CD4-positive, CD25-positive, alpha-beta regulatory T cell (primary cell): ENCODE results near the gene FAM210A. TPM values are rescaled to one million over a fixed set of nuclear protein-coding genes. Genes with fewer than 3 reads are reported as not detected.
"Not testable (repeated sequence)": the region's sequence is repeated elsewhere in the genome, so short reads cannot be mapped to it uniquely, and the experiment has no call there.

ENCODE experiments used
- ATAC-seq, 2 donors: fragments of 150-1000 bp; cut with Tn5 transposase; one replicate each; pipeline ENCODE4 v1.10.0; 2021; ENCODE audit warnings: low read depth in 2 of 2, moderate number of reproducible peaks in 2 of 2, moderate library complexity in 1 of 2
- DNase-seq, 3 donors: peaks; one replicate each; pipeline versions ENCODE4 v3.0.0 to v3.0.0-alpha.2; 2012 to 2022; ENCODE audit warnings: mixed read lengths in 1 of 3
- H3K27ac ChIP-seq: one replicate; pipeline ENCODE4 v1.7.0; 2013; ENCODE audit warnings: mild to moderate bottlenecking, low read length; ENCODE audit not compliant: insufficient read depth, poor library complexity, severe bottlenecking
- H3K27me3 ChIP-seq: one replicate; pipeline ENCODE4 v1.7.0; 2013; ENCODE audit warnings: low read length; ENCODE audit not compliant: control insufficient read depth, insufficient read depth
- H3K36me3 ChIP-seq: one replicate; pipeline ENCODE4 v1.7.0; 2013; ENCODE audit warnings: mild to moderate bottlenecking, low read length, moderate library complexity; ENCODE audit not compliant: control insufficient read depth, insufficient read depth
- H3K4me1 ChIP-seq: 2 replicates; pipeline ENCODE4 v1.7.0; 2013; ENCODE audit warnings: mild to moderate bottlenecking, low read length; ENCODE audit not compliant: insufficient read depth, control insufficient read depth, poor library complexity, severe bottlenecking
- H3K4me3 ChIP-seq: one replicate; pipeline ENCODE4 v1.7.0; 2013; ENCODE audit warnings: low read depth, mild to moderate bottlenecking, low read length, moderate library complexity
- H3K9me3 ChIP-seq, 2 experiments: 1 replicate in 1 of 2; 2 replicates in 1 of 2; pipeline ENCODE4 v1.7.0; 2013; ENCODE audit warnings: low read length in 2 of 2, mild to moderate bottlenecking in 1 of 2, moderate library complexity in 1 of 2; ENCODE audit not compliant: control insufficient read depth in 2 of 2
- H3K27ac Mint-ChIP-seq, 3 donors: one replicate each; pipeline ENCODE4 v1.8.0; 2020 to 2022; ENCODE audit warnings: mild to moderate bottlenecking in 3 of 3, mixed read lengths in 3 of 3, moderate library complexity in 2 of 3
- H3K27me3 Mint-ChIP-seq: one replicate; pipeline ENCODE4 v1.8.0; 2022; ENCODE audit warnings: mild to moderate bottlenecking, mixed read lengths
- H3K36me3 Mint-ChIP-seq: one replicate; pipeline ENCODE4 v1.8.0; 2020; ENCODE audit warnings: mixed read lengths
- H3K4me1 Mint-ChIP-seq, 4 donors: one replicate each; pipeline ENCODE4 v1.8.0; 2020 to 2022; ENCODE audit warnings: mixed read lengths in 4 of 4, mild to moderate bottlenecking in 1 of 4
- H3K4me3 Mint-ChIP-seq, 4 donors: one replicate each; pipeline ENCODE4 v1.8.0; 2020 to 2022; ENCODE audit warnings: mild to moderate bottlenecking in 4 of 4, mixed read lengths in 4 of 4, moderate library complexity in 3 of 4
- H3K9me3 Mint-ChIP-seq, 7 donors: one replicate each; pipeline ENCODE4 v1.8.0; 2020 to 2022; ENCODE audit warnings: mixed read lengths in 7 of 7, mild to moderate bottlenecking in 3 of 7, moderate library complexity in 2 of 7
- polyA plus RNA-seq, 4 donors: library from polyadenylated mRNA; unstranded; fragments of 300-500 nt; fragmentation: Illumina TruSeq; gene quantifications; one replicate each; pipeline ENCODE4 v1.2.3, GENCODE V29; 2021
- total RNA-seq: library from RNA; stranded (reverse); gene quantifications from one replicate; pipeline ENCODE4 v1.2.3, GENCODE V29; 2022

The FAM210A gene
- total and polyA plus RNA-seq, 5 donors from 2014 or later, result 6.5 to 19.5 (median 9.4) TPM

GRCh38 chr18:13751599-13751998 is 25.2 kb upstream of the FAM210A start:
- not testable (repeated sequence) for H3K27ac ChIP-seq, H3K27me3 Mint-ChIP-seq, DNase-seq, ATAC-seq, H3K9me3 ChIP-seq, H3K4me1 ChIP-seq, H3K4me1 Mint-ChIP-seq, H3K27me3 ChIP-seq, H3K9me3 Mint-ChIP-seq, H3K4me3 ChIP-seq
- peaks cover 75% of the 10 kb centered on the region for H3K36me3 ChIP-seq
- Mint-ChIP-seq H3K4me3 (peak overlapping the region in 1 of 4 donors; percentile 11), H3K27ac (peak overlapping the region in 1 of 3 donors; percentile 40), H3K36me3 (peaks cover 80% of the 10 kb centered on the region)

- Histone ChIP-seq H3K36me3 (peaks cover 72% of the 10 kb centered on the region), H3K4me3 (no peak overlapping the region), H3K4me1 (no peaks in the 10 kb centered on the region), H3K27ac (no peak overlapping the region), H3K27me3 (no peaks in the 10 kb centered on the region), H3K9me3 (no peaks in the 10 kb centered on the region)
- Mint-ChIP-seq H3K9me3 (peaks cover 0 to 2% (median 0%) of the 10 kb centered on the region in 7 donors), H3K27ac (no peak overlapping the region), H3K4me1 (peaks cover 3 to 11% (median 9%) of the 10 kb centered on the region in 4 donors), H3K36me3 (peaks cover 75% of the 10 kb centered on the region), H3K27me3 (no peaks in the 10 kb centered on the region), H3K4me3 (no peak overlapping the region)
- ATAC-seq (no peak), DNase-seq (no peak)
These were observed 20.3 kb upstream of the FAM210A start for GRCh38 chr18:13746633-13747032.

GRCh38 chr18:13745696-13746095 is 19.3 kb upstream of the FAM210A start:
- H3K4me1 ChIP-seq, result no peaks in the 10 kb centered on the region
- no peaks in the 10 kb centered on the region for H3K27me3 ChIP-seq
- peak overlapping the region in 1 of 3 donors; percentile 2 for H3K27ac Mint-ChIP-seq
- H3K4me3 Mint-ChIP-seq, result no peak overlapping the region
- no peak overlapping the region for H3K27ac ChIP-seq
- H3K27me3 Mint-ChIP-seq, result no peaks in the 10 kb centered on the region
- no peak overlapping the region for H3K4me3 ChIP-seq
- ATAC-seq (no peak), DNase-seq (no peak)
- H3K36me3 ChIP-seq, result peaks cover 81% of the 10 kb centered on the region
- peaks cover 69% of the 10 kb centered on the region for H3K36me3 Mint-ChIP-seq
- peaks cover 3 to 11% (median 9%) of the 10 kb centered on the region in 4 donors for H3K4me1 Mint-ChIP-seq
- H3K9me3 ChIP-seq, result no peaks in the 10 kb centered on the region
- no peaks in the 10 kb centered on the region for H3K9me3 Mint-ChIP-seq

GRCh38 chr18:13735681-13736080 is 9.3 kb upstream of the FAM210A start:
- Histone ChIP-seq H3K36me3 (peaks cover 80% of the 10 kb centered on the region), H3K9me3 (no peaks in the 10 kb centered on the region), H3K4me1 (no peaks in the 10 kb centered on the region), H3K27ac (no peak overlapping the region), H3K27me3 (no peaks in the 10 kb centered on the region), H3K4me3 (no peak overlapping the region)
- Mint-ChIP-seq H3K36me3 (peaks cover 48% of the 10 kb centered on the region), H3K9me3 (no peaks in the 10 kb centered on the region), H3K27ac (no peak overlapping the region), H3K4me3 (no peak overlapping the region), H3K4me1 (peaks cover 11 to 18% (median 16%) of the 10 kb centered on the region in 4 donors), H3K27me3 (no peaks in the 10 kb centered on the region)
- DNase-seq (no peak), ATAC-seq (no peak)

- ATAC-seq, result peak; percentile 28 to 36
These were observed 4.1 kb upstream of the FAM210A start for GRCh38 chr18:13730481-13730880.

GRCh38 chr18:13726972-13727331 is 594 bp upstream of the FAM210A start:
- Histone ChIP-seq H3K27ac (peak overlapping the region; percentile 97), H3K4me3 (peak overlapping the region; percentile 97), H3K27me3 (no peaks in the 10 kb centered on the region), H3K4me1 (peaks cover 29% of the 10 kb centered on the region), H3K36me3 (no peaks in the 10 kb centered on the region), H3K9me3 (no peaks in the 10 kb centered on the region)
- peaks cover 5% of the 10 kb centered on the region for H3K27me3 Mint-ChIP-seq
- H3K4me3 Mint-ChIP-seq, result peak overlapping the region; percentile 86 to 98 (median 92)
- H3K27ac Mint-ChIP-seq, result peak overlapping the region; percentile 87 to 99 (median 95)
- H3K36me3 Mint-ChIP-seq, result peaks cover 16% of the 10 kb centered on the region
- peaks cover 47 to 68% (median 58%) of the 10 kb centered on the region in 4 donors for H3K4me1 Mint-ChIP-seq
- peak in 1 of 3 donors; percentile 55 for DNase-seq
- ATAC-seq, result peak in 1 of 2 donors; percentile 4
- H3K9me3 Mint-ChIP-seq, result peaks cover 0 to 1% (median 0%) of the 10 kb centered on the region in 7 donors

More at GRCh38 chr18:13730481-13730880, 4.1 kb upstream of the FAM210A start:
- DNase-seq, result peak in 2 of 3 donors; percentile 57 to 70
- Histone ChIP-seq H3K4me3 (peak overlapping the region; percentile 37), H3K36me3 (peaks cover 33% of the 10 kb centered on the region), H3K27me3 (no peaks in the 10 kb centered on the region), H3K4me1 (peaks cover 23% of the 10 kb centered on the region), H3K27ac (peak overlapping the region; percentile 69), H3K9me3 (no peaks in the 10 kb centered on the region)
- Mint-ChIP-seq H3K36me3 (peaks cover 22% of the 10 kb centered on the region), H3K9me3 (peaks cover 0 to 1% (median 0%) of the 10 kb centered on the region in 7 donors), H3K27ac (peak overlapping the region; percentile 68 to 80 (median 76)), H3K4me1 (peaks cover 29 to 55% (median 38%) of the 10 kb centered on the region in 4 donors), H3K27me3 (peaks cover 5% of the 10 kb centered on the region), H3K4me3 (peak overlapping the region; percentile 17 to 91 (median 58))

GRCh38 chr18:13725566-13726231 is 659 bp downstream of the FAM210A start:
- H3K27ac ChIP-seq, result peak overlapping the region; percentile 97
- peak overlapping the region; percentile 83 for H3K4me3 ChIP-seq
- peaks cover 29% of the 10 kb centered on the region for H3K4me1 ChIP-seq
- ATAC-seq (no peak), DNase-seq (peak in 2 of 3 donors; percentile 19 to 36)
- peaks cover 9% of the 10 kb centered on the region for H3K36me3 Mint-ChIP-seq
- H3K27ac Mint-ChIP-seq, result peak overlapping the region in 2 of 3 donors; percentile 72 to 92
- peaks cover 45 to 57% (median 50%) of the 10 kb centered on the region in 4 donors for H3K4me1 Mint-ChIP-seq
- H3K4me3 Mint-ChIP-seq, result peak overlapping the region; percentile 86 to 98 (median 92)
- H3K27me3 ChIP-seq, result no peaks in the 10 kb centered on the region
- peaks cover 0 to 1% (median 0%) of the 10 kb centered on the region in 7 donors for H3K9me3 Mint-ChIP-seq
- H3K9me3 ChIP-seq, result no peaks in the 10 kb centered on the region
- H3K27me3 Mint-ChIP-seq, result peaks cover 5% of the 10 kb centered on the region
- no peaks in the 10 kb centered on the region for H3K36me3 ChIP-seq

GRCh38 chr18:13720847-13721246 is 5.5 kb downstream of the FAM210A start:
- no peaks in the 10 kb centered on the region for H3K9me3 ChIP-seq
- no peaks in the 10 kb centered on the region for H3K27me3 ChIP-seq
- no peak overlapping the region for H3K4me3 ChIP-seq
- H3K27me3 Mint-ChIP-seq, result no peaks in the 10 kb centered on the region
- peaks cover 12% of the 10 kb centered on the region for H3K36me3 Mint-ChIP-seq
- ATAC-seq, result no peak
- peaks cover 9% of the 10 kb centered on the region for H3K4me1 ChIP-seq
- H3K4me3 Mint-ChIP-seq, result no peak overlapping the region
- H3K4me1 Mint-ChIP-seq, result peaks cover 24 to 42% (median 27%) of the 10 kb centered on the region in 4 donors
- no peak overlapping the region for H3K27ac ChIP-seq
- H3K27ac Mint-ChIP-seq, result no peak overlapping the region
- H3K9me3 Mint-ChIP-seq, result peaks cover 0 to 3% (median 0%) of the 10 kb centered on the region in 7 donors
- H3K36me3 ChIP-seq, result peaks cover 3% of the 10 kb centered on the region
- DNase-seq, result no peak
